ENCODE data around the gene FAM187B.
A peak's percentile ranks its signal among the peaks of the same experiment; 100 is the strongest.

Gene FAM187B

GRCh38 chr19:35228177-35228930 is at the start of gene FAM187B:
FAM187B (minus strand) TSS chr19:35228739; CDS start chr19:35228680, 59 bp downstream.
- DNase-seq: no peak

GRCh38 chr19:35276706-35277281 is 48.3 kb upstream of the FAM187B start:
- no peak for DNase-seq

- DNase-seq: no peak
Measured at GRCh38 chr19:35274323-35274722, 45.8 kb upstream of the FAM187B start.

GRCh38 chr19:35273686-35274259 is 45.2 kb upstream of the FAM187B start:
- DNase-seq: no peak

- DNase-seq: no peak
Measured at GRCh38 chr19:35272954-35273649, 44.6 kb upstream of the FAM187B start.

- no peak for DNase-seq
Measured at GRCh38 chr19:35272122-35272719, 43.7 kb upstream of the FAM187B start.

- DNase-seq: no peak
Measured at GRCh38 chr19:35271546-35271945, 43.0 kb upstream of the FAM187B start.

- DNase-seq: no peak
Measured at GRCh38 chr19:35270381-35270811, 41.9 kb upstream of the FAM187B start.

- peak; percentile 90 for DNase-seq
Measured at GRCh38 chr19:35269438-35270117, 41.0 kb upstream of the FAM187B start.

GRCh38 chr19:35268536-35269437 is 40.2 kb upstream of the FAM187B start, which contains the start of gene USF2:
USF2 (plus strand) TSS chr19:35268962; CDS start chr19:35269102, 140 bp downstream.
- DNase-seq: peak; percentile 82

GRCh38 chr19:35267818-35268535 is 39.4 kb upstream of the FAM187B start:
- DNase-seq: peak; percentile 75

GRCh38 chr19:35267353-35267817 is 38.8 kb upstream of the FAM187B start:
- peak; percentile 41 for DNase-seq

GRCh38 chr19:35266520-35267352 is 38.2 kb upstream of the FAM187B start:
- DNase-seq: no peak

- no peak for DNase-seq
Measured at GRCh38 chr19:35265900-35266519, 37.5 kb upstream of the FAM187B start.

- no peak for DNase-seq
Measured at GRCh38 chr19:35265126-35265899, 36.8 kb upstream of the FAM187B start.

- DNase-seq: no peak
Measured at GRCh38 chr19:35264268-35265125, 36.0 kb upstream of the FAM187B start.

- no peak for DNase-seq
Measured at GRCh38 chr19:35262101-35262761, 33.7 kb upstream of the FAM187B start.
